ENCODE data around the gene TMEM39B. TPM values are rescaled to one million over a fixed set of nuclear protein-coding genes. Genes with fewer than 3 reads are reported as not detected.

The TMEM39B gene
- total RNA-seq, 1 experiment from 2014 or later, result 18.8 TPM

GRCh38 chr1:32072622-32073298 lies at the start of gene TMEM39B (continued):
- TF ChIP-seq E2F4 (CRISPR knock-in tag; IDR thresholded peaks at IDR 0.05; ENCODE audit: borderline replicate concordance, low read depth) (0 out of 2 replicates have a peak, but pooled peaks have one; percentile 68), ATF1 (CRISPR knock-in tag; IDR thresholded peaks at IDR 0.05) (peak; percentile 33; the same call in 1 of the 2 replicates), GTF2I (CRISPR knock-in tag; conservative IDR thresholded peaks at IDR 0.05) (no peak), SP1 (CRISPR knock-in tag; conservative IDR thresholded peaks at IDR 0.05) (peak; percentile 89), NFE2L1 (CRISPR knock-in tag; IDR thresholded peaks at IDR 0.05) (no peak), ZNF396 (CRISPR knock-in tag; IDR thresholded peaks at IDR 0.05; ENCODE audit: borderline replicate concordance) (no peak)
- TF ChIP-seq, protein P1, sequence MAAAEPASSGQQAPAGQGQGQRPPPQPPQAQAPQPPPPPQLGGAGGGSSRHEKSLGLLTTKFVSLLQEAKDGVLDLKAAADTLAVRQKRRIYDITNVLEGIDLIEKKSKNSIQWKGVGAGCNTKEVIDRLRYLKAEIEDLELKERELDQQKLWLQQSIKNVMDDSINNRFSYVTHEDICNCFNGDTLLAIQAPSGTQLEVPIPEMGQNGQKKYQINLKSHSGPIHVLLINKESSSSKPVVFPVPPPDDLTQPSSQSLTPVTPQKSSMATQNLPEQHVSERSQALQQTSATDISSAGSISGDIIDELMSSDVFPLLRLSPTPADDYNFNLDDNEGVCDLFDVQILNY (CRISPR knock-in tag; IDR thresholded peaks at IDR 0.05), result peak; percentile 98

DNA sequence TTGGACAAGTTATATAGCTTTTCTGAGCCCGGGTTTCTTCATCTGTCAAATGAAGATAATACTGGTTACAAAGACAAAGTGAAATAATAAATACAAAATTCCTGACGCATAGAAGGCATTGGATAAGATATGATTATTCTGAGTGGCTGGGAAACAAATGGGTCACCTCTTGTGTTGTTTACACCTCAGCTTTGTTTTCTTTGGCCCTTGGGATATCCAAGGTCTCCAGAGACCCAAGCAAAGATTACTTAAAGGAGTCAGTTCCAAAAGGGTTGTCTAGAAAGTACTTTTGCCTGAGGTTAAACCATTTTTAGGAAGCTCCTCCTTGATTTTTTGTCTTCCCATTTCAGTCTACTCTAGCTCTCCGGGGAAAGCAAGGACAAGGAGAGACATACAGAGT lies 49.4 kb upstream of the TMEM39B start:
- no peak overlapping the region for H3K27ac Mint-ChIP-seq
- no peaks in the 10 kb centered on the region for H3K27me3 Mint-ChIP-seq (ENCODE audit: low read depth)
- H3K4me1 Mint-ChIP-seq, result no peaks in the 10 kb centered on the region
- H3K4me3 Mint-ChIP-seq, result no peak overlapping the region
- ATAC-seq (no peak), DNase-seq (ENCODE audit: low spot score) (no peak)
- no peaks in the 10 kb centered on the region for H3K9me3 Mint-ChIP-seq
- H3K36me3 Mint-ChIP-seq, result peaks cover 19% of the 10 kb centered on the region
- ChIA-PET POLR2A (interaction anchor here (1.3 kb wide), 1 partner anchor 10 kb away, joined by 4 read pairs; the partner anchor contains the start of gene KHDRBS1), CTCF (interaction anchor here (1.2 to 1.6 kb wide), 4 partner anchors 19 to 50 kb away, joined by 3 to 5 read pairs (median 3); partner anchors contain the start of gene TMEM39B)
- TF ChIP-seq TEAD1 (CRISPR knock-in tag; IDR thresholded peaks at IDR 0.05) (no peak), ZNF281 (CRISPR knock-in tag; IDR thresholded peaks at IDR 0.05) (no peak), FOXP1 (CRISPR knock-in tag; IDR thresholded peaks at IDR 0.05; ENCODE audit: borderline replicate concordance) (no peak), E2F1 (CRISPR knock-in tag; IDR thresholded peaks at IDR 0.05) (no peak), GTF2I (CRISPR knock-in tag; conservative IDR thresholded peaks at IDR 0.05) (no peak), ZNF671 (CRISPR knock-in tag; IDR thresholded peaks at IDR 0.05) (no peak), ZNF416 (CRISPR knock-in tag; IDR thresholded peaks at IDR 0.05) (no peak), ATF2 (CRISPR knock-in tag; IDR thresholded peaks at IDR 0.05; ENCODE audit: borderline replicate concordance, low read depth) (no peak), SP1 (CRISPR knock-in tag; conservative IDR thresholded peaks at IDR 0.05) (no peak), SMAD4 (CRISPR knock-in tag; IDR thresholded peaks at IDR 0.05) (no peak), ATF6 (CRISPR knock-in tag; IDR thresholded peaks at IDR 0.05) (no peak), CDX4 (CRISPR knock-in tag; IDR thresholded peaks at IDR 0.05; ENCODE audit: borderline replicate concordance) (no peak), CBFB (CRISPR knock-in tag; IDR thresholded peaks at IDR 0.05; ENCODE audit: low read depth) (no peak), ATF1 (CRISPR knock-in tag; IDR thresholded peaks at IDR 0.05) (no peak), NFATC4 (CRISPR knock-in tag; IDR thresholded peaks at IDR 0.05) (no peak)
- TF ChIP-seq, protein P2, sequence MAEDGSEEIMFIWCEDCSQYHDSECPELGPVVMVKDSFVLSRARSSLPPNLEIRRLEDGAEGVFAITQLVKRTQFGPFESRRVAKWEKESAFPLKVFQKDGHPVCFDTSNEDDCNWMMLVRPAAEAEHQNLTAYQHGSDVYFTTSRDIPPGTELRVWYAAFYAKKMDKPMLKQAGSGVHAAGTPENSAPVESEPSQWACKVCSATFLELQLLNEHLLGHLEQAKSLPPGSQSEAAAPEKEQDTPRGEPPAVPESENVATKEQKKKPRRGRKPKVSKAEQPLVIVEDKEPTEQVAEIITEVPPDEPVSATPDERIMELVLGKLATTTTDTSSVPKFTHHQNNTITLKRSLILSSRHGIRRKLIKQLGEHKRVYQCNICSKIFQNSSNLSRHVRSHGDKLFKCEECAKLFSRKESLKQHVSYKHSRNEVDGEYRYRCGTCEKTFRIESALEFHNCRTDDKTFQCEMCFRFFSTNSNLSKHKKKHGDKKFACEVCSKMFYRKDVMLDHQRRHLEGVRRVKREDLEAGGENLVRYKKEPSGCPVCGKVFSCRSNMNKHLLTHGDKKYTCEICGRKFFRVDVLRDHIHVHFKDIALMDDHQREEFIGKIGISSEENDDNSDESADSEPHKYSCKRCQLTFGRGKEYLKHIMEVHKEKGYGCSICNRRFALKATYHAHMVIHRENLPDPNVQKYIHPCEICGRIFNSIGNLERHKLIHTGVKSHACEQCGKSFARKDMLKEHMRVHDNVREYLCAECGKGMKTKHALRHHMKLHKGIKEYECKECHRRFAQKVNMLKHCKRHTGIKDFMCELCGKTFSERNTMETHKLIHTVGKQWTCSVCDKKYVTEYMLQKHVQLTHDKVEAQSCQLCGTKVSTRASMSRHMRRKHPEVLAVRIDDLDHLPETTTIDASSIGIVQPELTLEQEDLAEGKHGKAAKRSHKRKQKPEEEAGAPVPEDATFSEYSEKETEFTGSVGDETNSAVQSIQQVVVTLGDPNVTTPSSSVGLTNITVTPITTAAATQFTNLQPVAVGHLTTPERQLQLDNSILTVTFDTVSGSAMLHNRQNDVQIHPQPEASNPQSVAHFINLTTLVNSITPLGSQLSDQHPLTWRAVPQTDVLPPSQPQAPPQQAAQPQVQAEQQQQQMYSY (CRISPR knock-in tag; IDR thresholded peaks at IDR 0.05), result no peak
- TF ChIP-seq, protein P3, sequence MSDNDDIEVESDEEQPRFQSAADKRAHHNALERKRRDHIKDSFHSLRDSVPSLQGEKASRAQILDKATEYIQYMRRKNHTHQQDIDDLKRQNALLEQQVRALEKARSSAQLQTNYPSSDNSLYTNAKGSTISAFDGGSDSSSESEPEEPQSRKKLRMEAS (CRISPR knock-in tag; IDR thresholded peaks at IDR 0.05), result no peak
